ENCODE results near the gene SGO2. TPM values are rescaled to one million over a fixed set of nuclear protein-coding genes. Genes with fewer than 3 reads are reported as not detected.

Gene SGO2
- total and polyA plus RNA-seq, 2 of the 13 experiments (the other 11 are each of a cell fraction or from before 2014, with no cell fraction given), result 5.1 to 16.2 TPM

DNA sequence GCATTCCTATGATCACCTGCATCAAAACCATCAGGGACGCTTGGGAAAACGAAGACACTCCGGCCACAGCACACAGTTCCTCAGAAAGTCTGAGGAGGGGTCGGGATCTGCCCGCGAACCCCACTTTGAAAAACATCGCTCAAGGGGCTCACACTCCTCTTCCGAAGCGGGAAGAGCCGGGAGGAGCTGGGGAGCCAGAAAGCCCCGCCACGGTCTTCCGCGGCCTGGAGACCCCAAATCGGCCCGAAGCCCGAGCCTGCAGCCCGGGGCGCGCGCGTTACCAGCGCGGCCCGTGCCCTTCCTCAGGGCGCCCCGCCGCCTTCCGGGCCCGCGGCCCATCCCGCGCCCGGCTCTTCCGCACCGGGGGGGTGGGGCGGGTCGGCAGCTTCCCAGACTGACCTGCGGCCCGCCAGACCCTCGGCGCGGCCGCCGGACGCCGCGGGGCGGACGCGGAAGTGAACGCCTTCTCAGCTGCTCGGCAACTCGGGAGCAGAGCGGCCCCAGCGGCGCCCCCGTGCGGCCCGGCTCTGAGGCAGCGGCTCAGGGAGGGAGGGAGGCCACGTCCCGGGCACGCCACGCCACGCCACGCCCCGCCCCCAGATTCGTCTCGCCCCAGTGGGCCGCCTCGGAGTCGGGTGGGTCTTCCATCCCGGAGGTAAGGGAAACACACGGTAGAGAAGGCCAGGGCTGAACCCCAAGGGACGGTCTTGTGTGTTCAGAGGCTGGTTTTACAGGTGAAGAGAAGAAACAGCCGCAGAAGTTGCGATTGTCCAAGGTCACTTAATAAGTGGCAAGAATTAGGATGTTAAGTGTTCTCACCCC lies 16.2 kb upstream of the SGO2 start, which contains the start of gene KCTD18 (continued):
- TF ChIP-seq, protein P1, sequence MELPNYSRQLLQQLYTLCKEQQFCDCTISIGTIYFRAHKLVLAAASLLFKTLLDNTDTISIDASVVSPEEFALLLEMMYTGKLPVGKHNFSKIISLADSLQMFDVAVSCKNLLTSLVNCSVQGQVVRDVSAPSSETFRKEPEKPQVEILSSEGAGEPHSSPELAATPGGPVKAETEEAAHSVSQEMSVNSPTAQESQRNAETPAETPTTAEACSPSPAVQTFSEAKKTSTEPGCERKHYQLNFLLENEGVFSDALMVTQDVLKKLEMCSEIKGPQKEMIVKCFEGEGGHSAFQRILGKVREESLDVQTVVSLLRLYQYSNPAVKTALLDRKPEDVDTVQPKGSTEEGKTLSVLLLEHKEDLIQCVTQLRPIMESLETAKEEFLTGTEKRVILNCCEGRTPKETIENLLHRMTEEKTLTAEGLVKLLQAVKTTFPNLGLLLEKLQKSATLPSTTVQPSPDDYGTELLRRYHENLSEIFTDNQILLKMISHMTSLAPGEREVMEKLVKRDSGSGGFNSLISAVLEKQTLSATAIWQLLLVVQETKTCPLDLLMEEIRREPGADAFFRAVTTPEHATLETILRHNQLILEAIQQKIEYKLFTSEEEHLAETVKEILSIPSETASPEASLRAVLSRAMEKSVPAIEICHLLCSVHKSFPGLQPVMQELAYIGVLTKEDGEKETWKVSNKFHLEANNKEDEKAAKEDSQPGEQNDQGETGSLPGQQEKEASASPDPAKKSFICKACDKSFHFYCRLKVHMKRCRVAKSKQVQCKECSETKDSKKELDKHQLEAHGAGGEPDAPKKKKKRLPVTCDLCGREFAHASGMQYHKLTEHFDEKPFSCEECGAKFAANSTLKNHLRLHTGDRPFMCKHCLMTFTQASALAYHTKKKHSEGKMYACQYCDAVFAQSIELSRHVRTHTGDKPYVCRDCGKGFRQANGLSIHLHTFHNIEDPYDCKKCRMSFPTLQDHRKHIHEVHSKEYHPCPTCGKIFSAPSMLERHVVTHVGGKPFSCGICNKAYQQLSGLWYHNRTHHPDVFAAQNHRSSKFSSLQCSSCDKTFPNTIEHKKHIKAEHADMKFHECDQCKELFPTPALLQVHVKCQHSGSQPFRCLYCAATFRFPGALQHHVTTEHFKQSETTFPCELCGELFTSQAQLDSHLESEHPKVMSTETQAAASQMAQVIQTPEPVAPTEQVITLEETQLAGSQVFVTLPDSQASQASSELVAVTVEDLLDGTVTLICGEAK (IDR thresholded peaks at IDR 0.05), result no peak
- TF ChIP-seq, protein P1 (CRISPR knock-in tag; IDR thresholded peaks at IDR 0.05), result peak; percentile 25; the same call in 1 of the 2 replicates
- peak; percentile 94 for TF ChIP-seq KAT8 (CRISPR knock-in tag; IDR thresholded peaks at IDR 0.05)
- TF ChIP-seq XRCC5 (optimal IDR thresholded peaks at IDR 0.05; ENCODE audit: low read length), result peak; percentile 98
- no peak for TF ChIP-seq ZNF460 (CRISPR knock-in tag; IDR thresholded peaks at IDR 0.05; ENCODE audit: borderline replicate concordance)
- TF ChIP-seq FOXM1 (CRISPR knock-in tag; IDR thresholded peaks at IDR 0.05), result no peak
- peak; percentile 31; the same call in 1 of the 2 replicates for TF ChIP-seq ZNF30 (CRISPR knock-in tag; IDR thresholded peaks at IDR 0.05)
- no peak for TF ChIP-seq ZNF10 (CRISPR knock-in tag; IDR thresholded peaks at IDR 0.05; ENCODE audit: borderline replicate concordance, low read depth)
- no peak for TF ChIP-seq ZSCAN29 (CRISPR knock-in tag; conservative IDR thresholded peaks at IDR 0.05)
- TF ChIP-seq, protein P2, sequence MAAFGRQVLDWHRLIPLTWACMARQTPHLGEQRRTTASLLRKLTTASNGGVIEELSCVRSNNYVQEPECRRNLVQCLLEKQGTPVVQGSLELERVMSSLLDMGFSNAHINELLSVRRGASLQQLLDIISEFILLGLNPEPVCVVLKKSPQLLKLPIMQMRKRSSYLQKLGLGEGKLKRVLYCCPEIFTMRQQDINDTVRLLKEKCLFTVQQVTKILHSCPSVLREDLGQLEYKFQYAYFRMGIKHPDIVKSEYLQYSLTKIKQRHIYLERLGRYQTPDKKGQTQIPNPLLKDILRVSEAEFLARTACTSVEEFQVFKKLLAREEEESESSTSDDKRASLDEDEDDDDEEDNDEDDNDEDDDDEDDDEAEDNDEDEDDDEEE (CRISPR knock-in tag; IDR thresholded peaks at IDR 0.05), result no peak
- TF ChIP-seq TP53 (CRISPR knock-in tag; conservative IDR thresholded peaks at IDR 0.05), result no peak
- peak; percentile 72 for TF ChIP-seq PHF21A (CRISPR knock-in tag; IDR thresholded peaks at IDR 0.05)
- TF ChIP-seq, protein P3, sequence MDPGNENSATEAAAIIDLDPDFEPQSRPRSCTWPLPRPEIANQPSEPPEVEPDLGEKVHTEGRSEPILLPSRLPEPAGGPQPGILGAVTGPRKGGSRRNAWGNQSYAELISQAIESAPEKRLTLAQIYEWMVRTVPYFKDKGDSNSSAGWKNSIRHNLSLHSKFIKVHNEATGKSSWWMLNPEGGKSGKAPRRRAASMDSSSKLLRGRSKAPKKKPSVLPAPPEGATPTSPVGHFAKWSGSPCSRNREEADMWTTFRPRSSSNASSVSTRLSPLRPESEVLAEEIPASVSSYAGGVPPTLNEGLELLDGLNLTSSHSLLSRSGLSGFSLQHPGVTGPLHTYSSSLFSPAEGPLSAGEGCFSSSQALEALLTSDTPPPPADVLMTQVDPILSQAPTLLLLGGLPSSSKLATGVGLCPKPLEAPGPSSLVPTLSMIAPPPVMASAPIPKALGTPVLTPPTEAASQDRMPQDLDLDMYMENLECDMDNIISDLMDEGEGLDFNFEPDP (CRISPR knock-in tag; conservative IDR thresholded peaks at IDR 0.05), result no peak

Data from HepG2 (cell line).